ENCODE results near the gene ZFR2. TPM values are rescaled to one million over a fixed set of nuclear protein-coding genes. Genes with fewer than 3 reads are reported as not detected.

ZFR2 gene
- total RNA-seq, 1 experiment from 2014 or later = not detected

GRCh38 chr19:3852177-3852511 is 16.7 kb downstream of the ZFR2 start:
- CTCF ChIA-PET = interaction anchor here (0.5 to 1.7 kb wide), 9 partner anchors 10 to 356 kb away, joined by 3 to 14 read pairs (median 4); no protein-coding TSS in a partner anchor
- intact Hi-C loops (cut with micrococcal nuclease) = loop anchor here (1.0 to 5.0 kb wide), 3 partner anchors 117 to 350 kb away; no protein-coding TSS in a partner anchor

GRCh38 chr19:3851254-3852176 is 17.3 kb downstream of the ZFR2 start:
- H3K27me3 Mint-ChIP-seq (ENCODE audit: insufficient read depth, unreplicated experiment) = peaks cover 54% of the 10 kb centered on the region
- no peak overlapping the region for H3K4me3 Mint-ChIP-seq (ENCODE audit: unreplicated experiment)
- CTCF ChIA-PET = interaction anchor here (0.5 to 1.7 kb wide), 6 partner anchors 43 to 356 kb away, joined by 3 to 14 read pairs (median 4); no protein-coding TSS in a partner anchor
- DNase-seq (ENCODE audit: unreplicated experiment) = no peak
- intact Hi-C loops (cut with micrococcal nuclease) = loop anchor here (1.0 to 5.0 kb wide), 3 partner anchors 117 to 351 kb away; no protein-coding TSS in a partner anchor
- no peaks in the 10 kb centered on the region for H3K9me3 Mint-ChIP-seq (ENCODE audit: unreplicated experiment)
- BruUV-seq (replicated peaks) = no TSS peak
- peaks cover 5% of the 10 kb centered on the region for H3K36me3 Mint-ChIP-seq (ENCODE audit: insufficient read depth, unreplicated experiment)
- TF ChIP-seq CTCF (IDR thresholded peaks at IDR 0.05; ENCODE audit: unreplicated experiment) = no peak
- peaks cover 9% of the 10 kb centered on the region for H3K4me1 Mint-ChIP-seq (ENCODE audit: insufficient read depth, unreplicated experiment)
- H3K27ac Mint-ChIP-seq (ENCODE audit: low read depth, unreplicated experiment) = no peak overlapping the region
- POLR2A ChIA-PET = interaction anchor here (1.3 kb wide), 1 partner anchor 117 kb away, joined by 7 read pairs; no protein-coding TSS in a partner anchor

More at GRCh38 chr19:3852177-3852511, 16.7 kb downstream of the ZFR2 start:
- Mint-ChIP-seq H3K4me3 (ENCODE audit: unreplicated experiment) (no peak overlapping the region), H3K9me3 (ENCODE audit: unreplicated experiment) (no peaks in the 10 kb centered on the region), H3K36me3 (ENCODE audit: insufficient read depth, unreplicated experiment) (peaks cover 5% of the 10 kb centered on the region), H3K4me1 (ENCODE audit: insufficient read depth, unreplicated experiment) (peaks cover 9% of the 10 kb centered on the region), H3K27ac (ENCODE audit: low read depth, unreplicated experiment) (no peak overlapping the region), H3K27me3 (ENCODE audit: insufficient read depth, unreplicated experiment) (peaks cover 53% of the 10 kb centered on the region)
- no peak for TF ChIP-seq CTCF (IDR thresholded peaks at IDR 0.05; ENCODE audit: unreplicated experiment)
- no TSS peak for BruUV-seq (replicated peaks)
- DNase-seq (ENCODE audit: unreplicated experiment) = no peak
- POLR2A ChIA-PET = interaction anchor here (0.7 to 2.1 kb wide), 5 partner anchors 117 to 452 kb away, joined by 3 to 11 read pairs (median 4); partner anchors contain the start of genes DAPK3 and EEF2

- no peak for TF ChIP-seq CTCF (IDR thresholded peaks at IDR 0.05; ENCODE audit: unreplicated experiment)
- peaks cover 54% of the 10 kb centered on the region for H3K27me3 Mint-ChIP-seq (ENCODE audit: insufficient read depth, unreplicated experiment)
- H3K4me1 Mint-ChIP-seq (ENCODE audit: insufficient read depth, unreplicated experiment) = peaks cover 9% of the 10 kb centered on the region
- POLR2A ChIA-PET = no interaction called here
- intact Hi-C loops (cut with micrococcal nuclease) = loop anchor here (5.0 kb wide), 1 partner anchor 352 kb away; no protein-coding TSS in a partner anchor
- CTCF ChIA-PET = interaction anchor here (0.6 to 0.7 kb wide), 2 partner anchors 192 to 421 kb away, joined by 3 to 4 read pairs; no protein-coding TSS in a partner anchor
- H3K9me3 Mint-ChIP-seq (ENCODE audit: unreplicated experiment) = no peaks in the 10 kb centered on the region
- H3K4me3 Mint-ChIP-seq (ENCODE audit: unreplicated experiment) = no peak overlapping the region
- no peak overlapping the region for H3K27ac Mint-ChIP-seq (ENCODE audit: low read depth, unreplicated experiment)
- no TSS peak for BruUV-seq (replicated peaks)
- peaks cover 5% of the 10 kb centered on the region for H3K36me3 Mint-ChIP-seq (ENCODE audit: insufficient read depth, unreplicated experiment)
- DNase-seq (ENCODE audit: unreplicated experiment) = no peak
Measured at GRCh38 chr19:3850320-3850972, 18.4 kb downstream of the ZFR2 start.

GRCh38 chr19:3849787-3850186 is 19.1 kb downstream of the ZFR2 start:
- Mint-ChIP-seq H3K27me3 (ENCODE audit: insufficient read depth, unreplicated experiment) (peaks cover 51% of the 10 kb centered on the region), H3K36me3 (ENCODE audit: insufficient read depth, unreplicated experiment) (peaks cover 5% of the 10 kb centered on the region), H3K27ac (ENCODE audit: low read depth, unreplicated experiment) (no peak overlapping the region), H3K9me3 (ENCODE audit: unreplicated experiment) (no peaks in the 10 kb centered on the region), H3K4me1 (ENCODE audit: insufficient read depth, unreplicated experiment) (peaks cover 9% of the 10 kb centered on the region), H3K4me3 (ENCODE audit: unreplicated experiment) (no peak overlapping the region)
- intact Hi-C loops (cut with micrococcal nuclease) = loop anchor here (2.0 to 5.0 kb wide), 2 partner anchors 183 to 353 kb away; no protein-coding TSS in a partner anchor
- no peak for DNase-seq (ENCODE audit: unreplicated experiment)
- ChIA-PET CTCF (interaction anchor here (0.6 to 1.1 kb wide), 6 partner anchors 10 to 422 kb away, joined by 3 to 4 read pairs (median 4); no protein-coding TSS in a partner anchor), POLR2A (no interaction called here)
- BruUV-seq (replicated peaks) = no TSS peak
- TF ChIP-seq CTCF (IDR thresholded peaks at IDR 0.05; ENCODE audit: unreplicated experiment) = no peak

Data from MCF 10A (cell line).